Esophagus squamous epithelium (tissue), 4 donors: ENCODE measurements around the gene CHDH.

ENCODE experiments used
- CTCF ChIP-seq, 6 experiments: fragments of 450-650 bp in 4 of 6; fragments of 200-600 bp in 2 of 6; sonication (generic) in 2 of 6; IDR thresholded peaks; one replicate each; pipeline ENCODE4 v1.5.1; 2016 to 2019; ENCODE audit warnings: antibody characterized with exemption in 6 of 6, mild to moderate bottlenecking in 4 of 6, moderate library complexity in 4 of 6
- POLR2A ChIP-seq, 4 donors: fragments of 450-650 bp; IDR thresholded peaks; one replicate each; pipeline ENCODE4 v1.6.1; 2017; ENCODE audit warnings: antibody characterized with exemption in 4 of 4, mild to moderate bottlenecking in 4 of 4, moderate library complexity in 3 of 4

DNA sequence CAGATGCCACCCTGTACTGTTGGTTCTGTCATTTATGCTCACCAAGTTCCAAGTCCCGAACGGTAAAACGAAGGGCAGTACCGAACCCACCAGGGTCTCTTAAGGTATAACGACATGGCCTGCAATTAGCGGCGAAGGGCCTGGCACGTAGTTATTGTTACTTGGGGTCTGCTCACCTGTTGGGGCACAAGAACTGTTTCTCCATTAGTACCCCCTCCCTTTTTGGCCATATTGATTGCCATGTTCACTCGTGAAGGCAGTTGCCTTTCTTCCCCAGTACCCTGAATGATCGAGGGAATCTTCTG is 584 bp upstream of the CHDH start:
- no peak for TF ChIP-seq CTCF (IDR thresholded peaks at IDR 0.05)
- TF ChIP-seq POLR2A (IDR thresholded peaks at IDR 0.05) = no peak
